CD14-positive monocyte (primary cell): ENCODE measurements around the gene ZNF335. TPM values are rescaled to one million over a fixed set of nuclear protein-coding genes. Genes with fewer than 3 reads are reported as not detected.

Experiments used
- DNase-seq, 3 donors: peaks; one replicate each; pipeline ENCODE4 v3.0.0-alpha.2; 2011 to 2022
- H2AFZ ChIP-seq: 2 replicates; pipeline ENCODE4 v1.6.0; 2012; ENCODE audit warnings: mild to moderate bottlenecking, low read depth, low read length, inconsistent platforms; ENCODE audit not compliant: insufficient read depth, poor library complexity, severe bottlenecking
- H3K27ac ChIP-seq, 2 donors: 1 replicate in 1 of 2; 2 replicates in 1 of 2; pipeline ENCODE4 v1.5.1; 2012 to 2013; ENCODE audit warnings: low read length in 2 of 2, control low read depth in 1 of 2, inconsistent platforms in 1 of 2, low read depth in 1 of 2, mild to moderate bottlenecking in 1 of 2
- H3K27me3 ChIP-seq, 2 donors: one replicate each; pipeline versions ENCODE4 v1.6.0 to v1.6.1; 2011 to 2013; ENCODE audit warnings: low read length in 2 of 2; ENCODE audit not compliant: control insufficient read depth in 2 of 2, insufficient read depth in 2 of 2
- H3K36me3 ChIP-seq, 2 donors: replicated peaks in 1 of 2; 1 replicate in 1 of 2; 2 replicates in 1 of 2; pipeline versions ENCODE4 v1.5.1 to v1.6.1; 2012 to 2013; ENCODE audit warnings: low read length in 2 of 2, control low read depth in 1 of 2, inconsistent platforms in 1 of 2, mild to moderate bottlenecking in 1 of 2; ENCODE audit not compliant: insufficient read depth in 2 of 2, control insufficient read depth in 1 of 2
- H3K4me1 ChIP-seq, 2 donors: 1 replicate in 1 of 2; 2 replicates in 1 of 2; pipeline versions ENCODE4 v1.5.1 to v1.6.1; 2012 to 2013; ENCODE audit warnings: low read length in 2 of 2, control low read depth in 1 of 2, inconsistent platforms in 1 of 2, mild to moderate bottlenecking in 1 of 2, moderate library complexity in 1 of 2; ENCODE audit not compliant: insufficient read depth in 2 of 2, control insufficient read depth in 1 of 2
- H3K4me2 ChIP-seq: replicated peaks from 2 replicates; pipeline ENCODE3; 2012; ENCODE audit warnings: low read length, moderate library complexity, mild to moderate bottlenecking; ENCODE audit not compliant: poor library complexity, severe bottlenecking; ENCODE audit errors: extremely low read depth
- H3K4me3 ChIP-seq, 3 experiments: fragments of 200-600 bp in 1 of 3; sonication (generic) in 1 of 3; replicated peaks in 1 of 3; 1 replicate in 2 of 3; 2 replicates in 1 of 3; pipeline ENCODE4 v1.5.1; 2011 to 2013; ENCODE audit warnings: low read length in 3 of 3, mild to moderate bottlenecking in 3 of 3, control low read depth in 2 of 3, low read depth in 2 of 3, inconsistent platforms in 1 of 3, moderate library complexity in 1 of 3
- H3K79me2 ChIP-seq: 2 replicates; pipeline ENCODE4 v1.6.0; 2012; ENCODE audit warnings: mild to moderate bottlenecking, control low read depth, inconsistent platforms, low read length, moderate library complexity; ENCODE audit not compliant: insufficient read depth
- H3K9ac ChIP-seq: 2 replicates; pipeline ENCODE4 v1.6.0; 2017; ENCODE audit warnings: low read length, mild to moderate bottlenecking; ENCODE audit not compliant: insufficient read depth, poor library complexity, severe bottlenecking
- H3K9me3 ChIP-seq, 2 donors: replicated peaks in 1 of 2; 1 replicate in 1 of 2; 2 replicates in 1 of 2; pipeline versions ENCODE4 v1.5.1 to v1.6.1; 2012 to 2013; ENCODE audit warnings: low read length in 2 of 2, control low read depth in 1 of 2; ENCODE audit not compliant: control insufficient read depth in 1 of 2, insufficient read depth in 1 of 2
- H4K20me1 ChIP-seq: 2 replicates; pipeline ENCODE4 v1.6.0; 2012; ENCODE audit warnings: mild to moderate bottlenecking, low read length, control low read depth, moderate library complexity; ENCODE audit not compliant: insufficient read depth
- H3K27ac Mint-ChIP-seq, 7 donors: one replicate each; pipeline ENCODE4 v1.8.0; 2020; ENCODE audit warnings: mild to moderate bottlenecking in 7 of 7, mixed read lengths in 7 of 7, moderate library complexity in 6 of 7, inconsistent platforms in 2 of 7
- H3K27me3 Mint-ChIP-seq, 3 donors: one replicate each; pipeline ENCODE4 v1.8.0; 2021 to 2022; ENCODE audit warnings: low read depth in 3 of 3, mild to moderate bottlenecking in 3 of 3, mixed read lengths in 3 of 3, moderate library complexity in 3 of 3, inconsistent platforms in 1 of 3
- H3K36me3 Mint-ChIP-seq, 2 donors: one replicate each; pipeline ENCODE4 v1.8.0; 2020; ENCODE audit warnings: mixed read lengths in 2 of 2, inconsistent platforms in 1 of 2, mild to moderate bottlenecking in 1 of 2
- H3K4me1 Mint-ChIP-seq: one replicate; pipeline ENCODE4 v1.8.0; 2020; ENCODE audit warnings: mild to moderate bottlenecking, mixed read lengths
- H3K4me3 Mint-ChIP-seq, 2 donors: one replicate each; pipeline ENCODE4 v1.8.0; 2020; ENCODE audit warnings: mild to moderate bottlenecking in 2 of 2, mixed read lengths in 2 of 2, moderate library complexity in 1 of 2
- H3K9me3 Mint-ChIP-seq, 7 donors: one replicate each; pipeline ENCODE4 v1.8.0; 2020 to 2022; ENCODE audit warnings: mixed read lengths in 7 of 7, mild to moderate bottlenecking in 6 of 7, moderate library complexity in 6 of 7, inconsistent platforms in 2 of 7
- CTCF ChIP-seq: fragments of 200-600 bp; IDR thresholded peaks from one replicate; pipeline ENCODE4 v1.8.0; 2022; ENCODE audit warnings: antibody characterized with exemption, mild to moderate bottlenecking
- WGBS: methylation state at CpG from one replicate; pipeline ENCODE4 v1.1.5; 2013; ENCODE audit warnings: missing lambda C conversion rate; ENCODE audit not compliant: insufficient coverage; 5-methylcytosine and 5-hydroxymethylcytosine counted together
- intact Hi-C, 2 donors: fragments of 100-400 bp; cut with micrococcal nuclease; formaldehyde crosslinking; loops; one replicate each; pipeline versions ENCODE4 v1.15.0 to v1.15.1; 2023
- polyA plus RNA-seq, 3 donors: library from polyadenylated mRNA; depleted of rRNA in 1 of 3; unstranded in 2 of 3; stranded (reverse) in 1 of 3; fragments of 300-500 nt in 2 of 3; fragments of >200 nt in 1 of 3; fragmentation: Illumina TruSeq in 2 of 3; gene quantifications; 1 replicate in 2 of 3; 2 replicates in 1 of 3; pipeline ENCODE4 v1.2.3, GENCODE V29; 2012 to 2021

Gene ZNF335
- polyA plus RNA-seq, 3 donors, result 2.7 to 39.6 (median 3.1) TPM

DNA sequence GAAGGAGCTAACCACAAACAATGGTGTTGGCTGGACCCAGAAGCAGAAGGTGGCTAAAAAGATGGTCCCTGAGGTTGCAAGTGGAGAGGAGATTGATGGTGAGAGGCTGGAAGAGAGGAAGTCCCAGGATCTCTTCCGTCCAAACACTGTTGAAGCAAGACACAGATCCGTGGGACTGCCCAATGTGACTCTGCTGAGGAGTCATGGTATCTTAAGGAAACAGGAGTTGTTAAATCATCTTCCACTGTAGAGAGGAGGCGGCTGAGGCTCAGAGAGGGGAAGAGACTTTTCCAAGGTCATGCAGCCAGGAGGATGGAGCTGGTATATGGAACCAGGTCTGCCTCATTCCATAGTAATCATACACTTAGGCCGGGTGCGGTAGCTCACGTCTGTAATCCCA lies 4.1 kb upstream of the ZNF335 start:
- H3K9me3 ChIP-seq, result no peaks in the 10 kb centered on the region
- Mint-ChIP-seq H3K9me3 (no peaks in the 10 kb centered on the region), H3K36me3 (no peaks in the 10 kb centered on the region), H3K27ac (no peak overlapping the region), H3K4me1 (peaks cover 11% of the 10 kb centered on the region), H3K27me3 (peaks cover 2 to 11% (median 4%) of the 10 kb centered on the region in 3 donors), H3K4me3 (no peak overlapping the region)
- no peak overlapping the region for H3K4me2 ChIP-seq
- H3K27ac ChIP-seq, result no peak overlapping the region
- no peaks in the 10 kb centered on the region for H3K36me3 ChIP-seq
- no peak overlapping the region for H3K4me3 ChIP-seq
- H3K27me3 ChIP-seq, result peaks cover 0 to 5% of the 10 kb centered on the region in 2 donors
- H3K4me1 ChIP-seq, result peaks cover 17% of the 10 kb centered on the region in 2 donors
- H2AFZ ChIP-seq, result no peak overlapping the region
- intact Hi-C loops, result loop anchor here in 1 of 2 donors (5.0 kb wide), 1 partner anchor 36 kb away; no protein-coding TSS in a partner anchor
- H4K20me1 ChIP-seq, result no peaks in the 10 kb centered on the region
- no peak for TF ChIP-seq CTCF
- no peak for DNase-seq
- peaks cover 6% of the 10 kb centered on the region for H3K79me2 ChIP-seq
- H3K9ac ChIP-seq, result no peak overlapping the region
- WGBS, result 89% methylated on average over 3 of the region's 6 CpGs

DNA sequence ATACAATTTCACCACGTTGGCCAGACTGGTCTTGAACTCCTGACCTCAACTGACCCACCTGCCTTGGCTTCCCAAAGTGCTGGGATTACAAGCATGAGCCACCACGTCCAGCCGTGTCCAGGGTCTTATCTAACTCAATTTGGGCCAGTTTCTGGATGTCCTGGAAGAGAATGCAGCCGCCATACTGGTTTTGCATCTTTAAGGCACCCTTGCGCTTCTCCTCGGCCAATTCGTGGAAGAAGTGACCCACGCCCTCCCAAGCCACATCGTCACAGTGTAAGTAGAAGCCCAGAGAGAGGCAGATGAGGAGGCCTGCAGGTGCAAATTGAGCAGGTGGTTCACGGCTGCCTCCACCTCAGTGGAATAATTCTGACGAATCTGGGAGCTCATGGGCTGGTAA lies 3.7 kb upstream of the ZNF335 start:
- H3K4me3 ChIP-seq, result no peak overlapping the region
- H3K4me1 Mint-ChIP-seq, result peaks cover 14% of the 10 kb centered on the region
- no peaks in the 10 kb centered on the region for H3K36me3 ChIP-seq
- H3K27ac Mint-ChIP-seq, result no peak overlapping the region
- H3K4me1 ChIP-seq, result peaks cover 21% of the 10 kb centered on the region in 2 donors
- peaks cover 0 to 5% of the 10 kb centered on the region in 2 donors for H3K27me3 ChIP-seq
- TF ChIP-seq CTCF, result no peak
- no peak overlapping the region for H3K4me2 ChIP-seq
- DNase-seq, result no peak
- no peak overlapping the region for H3K27ac ChIP-seq
- no peak overlapping the region for H3K4me3 Mint-ChIP-seq
- H3K9me3 Mint-ChIP-seq, result no peaks in the 10 kb centered on the region
- no peaks in the 10 kb centered on the region for H4K20me1 ChIP-seq
- peaks cover 2 to 11% (median 4%) of the 10 kb centered on the region in 3 donors for H3K27me3 Mint-ChIP-seq
- no peaks in the 10 kb centered on the region for H3K9me3 ChIP-seq
- intact Hi-C loops, result loop anchor here in 1 of 2 donors (5.0 kb wide), 1 partner anchor 37 kb away; no protein-coding TSS in a partner anchor
- H2AFZ ChIP-seq, result no peak overlapping the region
- 95% methylated on average over 11 of the region's 11 CpGs for WGBS
- H3K9ac ChIP-seq, result no peak overlapping the region
- peaks cover 10% of the 10 kb centered on the region for H3K79me2 ChIP-seq
- no peaks in the 10 kb centered on the region for H3K36me3 Mint-ChIP-seq
